UCSD-AML1 (cell line): ENCODE measurements around the gene FAM174A.

Experiments used
- DNase-seq: peaks from one replicate; lab custom pipeline; 2025; ENCODE audit not compliant: unreplicated experiment; lab: John Stamatoyannopoulos, UW

The FAM174A gene

GRCh38 chr5:100535060-100536005 lies at the start of gene FAM174A:
Gene FAM174A (plus strand): TSS chr5:100535374. CDS start chr5:100535531, 157 bp downstream.
- DNase-seq = peak; percentile 95

GRCh38 chr5:100493996-100494395 lies 41.2 kb upstream of the FAM174A start:
- DNase-seq = no peak

GRCh38 chr5:100496296-100496695 lies 38.9 kb upstream of the FAM174A start:
- DNase-seq = no peak

- no peak for DNase-seq
Observed at GRCh38 chr5:100502684-100503083, 32.5 kb upstream of the FAM174A start.

- no peak for DNase-seq
Observed at GRCh38 chr5:100505984-100506670, 29.0 kb upstream of the FAM174A start.

- DNase-seq = no peak
Observed at GRCh38 chr5:100516285-100516684, 18.9 kb upstream of the FAM174A start.

- DNase-seq = peak; percentile 4
Observed at GRCh38 chr5:100517301-100517974, 17.7 kb upstream of the FAM174A start.

GRCh38 chr5:100518377-100518776 lies 16.8 kb upstream of the FAM174A start:
- DNase-seq = no peak

GRCh38 chr5:100519075-100519474 lies 16.1 kb upstream of the FAM174A start:
- DNase-seq = no peak

- no peak for DNase-seq
Observed at GRCh38 chr5:100520348-100520747, 14.8 kb upstream of the FAM174A start.

- no peak for DNase-seq
Observed at GRCh38 chr5:100537946-100538345, 2.8 kb downstream of the FAM174A start.

- no peak for DNase-seq
Observed at GRCh38 chr5:100539519-100539918, 4.3 kb downstream of the FAM174A start.

- no peak for DNase-seq
Observed at GRCh38 chr5:100542086-100542485, 6.9 kb downstream of the FAM174A start.

GRCh38 chr5:100546001-100546400 lies 10.8 kb downstream of the FAM174A start:
- DNase-seq = no peak

GRCh38 chr5:100550531-100551051 lies 15.4 kb downstream of the FAM174A start:
- DNase-seq = peak; percentile 5

GRCh38 chr5:100551183-100551582 lies 16.0 kb downstream of the FAM174A start:
- no peak for DNase-seq

- no peak for DNase-seq
Observed at GRCh38 chr5:100553209-100553608, 18.0 kb downstream of the FAM174A start.

- DNase-seq = no peak
Observed at GRCh38 chr5:100560860-100561259, 25.7 kb downstream of the FAM174A start.

- no peak for DNase-seq
Observed at GRCh38 chr5:100562821-100563220, 27.6 kb downstream of the FAM174A start.

GRCh38 chr5:100566382-100567141 lies 31.4 kb downstream of the FAM174A start:
- no peak for DNase-seq

- no peak for DNase-seq
Observed at GRCh38 chr5:100574716-100575115, 39.5 kb downstream of the FAM174A start.
